CD4-positive, alpha-beta T cell (primary cell): ENCODE measurements around the gene SLC34A1. TPM values are rescaled to one million over a fixed set of nuclear protein-coding genes. Genes with fewer than 3 reads are reported as not detected.

ENCODE experiments used
- ATAC-seq: fragments of 200-7000 bp; cut with Tn5 transposase; one replicate; pipeline ENCODE4 v1.10.0; 2022; ENCODE audit warnings: mild to moderate bottlenecking; ENCODE audit not compliant: poor library complexity
- CTCF ChIA-PET: fragments of 350-600 bp; sonication (Branson Sonifier 250); formaldehyde crosslinking; loops from one replicate; lab custom pipeline; 2021; ENCODE audit warnings: antibody characterized with exemption, inconsistent platforms; lab: Charles Lee
- POLR2A ChIA-PET: fragments of 350-600 bp; sonication (Branson Sonifier 250); formaldehyde crosslinking; loops from one replicate; lab custom pipeline; 2021; ENCODE audit warnings: antibody characterized with exemption, inconsistent platforms; lab: Charles Lee
- DNase-seq, 14 experiments: peaks; one replicate each; pipeline ENCODE4 v3.0.0-alpha.2; 2013 to 2020; ENCODE audit warnings: mixed read lengths in 2 of 14
- H3K27ac ChIP-seq, 2 donors: one replicate each; pipeline versions ENCODE4 v1.5.1 to v1.7.0; 2013; ENCODE audit warnings: low read length in 2 of 2, low read depth in 1 of 2, mild to moderate bottlenecking in 1 of 2
- H3K27me3 ChIP-seq, 2 experiments: 1 replicate in 1 of 2; 2 replicates in 1 of 2; pipeline versions ENCODE4 v1.6.1 to v1.7.0; 2013; ENCODE audit warnings: low read length in 2 of 2, control low read depth in 1 of 2, mild to moderate bottlenecking in 1 of 2, moderate library complexity in 1 of 2; ENCODE audit not compliant: insufficient read depth in 2 of 2, control insufficient read depth in 1 of 2
- H3K36me3 ChIP-seq: one replicate; pipeline ENCODE4 v1.6.1; 2013; ENCODE audit warnings: low read length, control low read depth; ENCODE audit not compliant: insufficient read depth
- H3K4me1 ChIP-seq: one replicate; pipeline ENCODE4 v1.6.1; 2013; ENCODE audit warnings: low read length, control low read depth; ENCODE audit not compliant: insufficient read depth
- H3K4me3 ChIP-seq: one replicate; pipeline ENCODE4 v1.5.1; 2013; ENCODE audit warnings: mild to moderate bottlenecking, low read length, moderate library complexity
- H3K9me3 ChIP-seq, 2 experiments: 1 replicate in 1 of 2; 2 replicates in 1 of 2; pipeline versions ENCODE4 v1.6.1 to v1.7.0; 2013; ENCODE audit warnings: low read length in 2 of 2, mild to moderate bottlenecking in 2 of 2, control low read depth in 1 of 2, moderate library complexity in 1 of 2; ENCODE audit not compliant: control insufficient read depth in 1 of 2, insufficient read depth in 1 of 2
- H3K27ac Mint-ChIP-seq: one replicate; pipeline ENCODE4 v1.8.0; 2020; ENCODE audit warnings: mixed read lengths
- H3K27me3 Mint-ChIP-seq: one replicate; pipeline ENCODE4 v1.8.0; 2021; ENCODE audit warnings: mixed read lengths
- H3K36me3 Mint-ChIP-seq: one replicate; pipeline ENCODE4 v1.8.0; 2021; ENCODE audit warnings: low read depth, mixed read lengths
- H3K4me1 Mint-ChIP-seq: one replicate; pipeline ENCODE4 v1.8.0; 2021; ENCODE audit warnings: low read depth, mixed read lengths
- H3K4me3 Mint-ChIP-seq: one replicate; pipeline ENCODE4 v1.8.0; 2020; ENCODE audit warnings: mild to moderate bottlenecking, mixed read lengths
- H3K9me3 Mint-ChIP-seq: one replicate; pipeline ENCODE4 v1.8.0; 2020; ENCODE audit warnings: mixed read lengths
- intact Hi-C, 2 experiments: fragments of 100-400 bp; cut with DNase I in 1 of 2; cut with micrococcal nuclease in 1 of 2; formaldehyde crosslinking; loops; one replicate each; pipeline versions ENCODE4 v1.15.1 to v1.9.0; 2023 to 2025; cut with DNase I, micrococcal nuclease
- total RNA-seq, 174 experiments: library from RNA in 2 of 174; stranded (reverse) in 2 of 174; gene quantifications; one replicate each; pipeline ENCODE4 v1.2.3 and lab custom pipeline; 2021 to 2026
- TF ChIP-seq, protein P1 (sequence below): fragments of 200-600 bp; IDR thresholded peaks from one replicate; pipeline ENCODE4 v1.8.0; 2022; ENCODE audit warnings: antibody characterized with exemption, mild to moderate bottlenecking

The SLC34A1 gene
- total RNA-seq, 2 experiments from 2014 or later, result not detected

DNA sequence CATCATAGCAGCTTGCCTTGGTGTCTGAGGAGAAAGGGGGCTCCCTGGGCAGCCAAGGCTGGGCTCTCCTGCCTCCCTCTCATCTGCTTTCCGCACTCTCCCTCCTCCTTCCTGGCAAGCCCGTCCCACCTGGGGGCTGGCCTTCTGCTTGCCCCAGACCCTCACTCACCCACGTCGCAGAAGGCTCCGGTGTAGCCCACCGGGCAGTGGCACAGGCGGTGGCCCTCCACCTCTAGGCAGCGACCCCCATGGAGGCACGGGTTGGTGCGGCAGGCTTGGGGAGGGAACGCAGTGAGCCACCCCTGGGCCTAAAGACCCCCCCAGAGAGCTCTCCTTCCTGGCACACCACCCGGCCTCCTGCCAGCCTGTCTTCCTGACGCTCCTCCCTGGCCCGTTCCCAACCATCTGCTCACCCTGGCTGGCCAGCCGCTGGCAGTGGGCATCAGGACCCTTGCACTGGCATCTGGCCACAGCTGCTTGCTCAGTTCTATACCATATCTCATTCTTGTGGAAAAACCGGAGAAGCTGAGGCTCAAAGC, 20.5 kb downstream of the SLC34A1 start:
- no peaks in the 10 kb centered on the region for H3K36me3 ChIP-seq
- Mint-ChIP-seq H3K9me3 (no peaks in the 10 kb centered on the region), H3K27ac (no peak overlapping the region), H3K36me3 (no peaks in the 10 kb centered on the region), H3K4me3 (peak overlapping the region; percentile 78), H3K27me3 (no peaks in the 10 kb centered on the region), H3K4me1 (peaks cover 29% of the 10 kb centered on the region)
- ATAC-seq (no peak), DNase-seq (no peak)
- H3K9me3 ChIP-seq, result no peaks in the 10 kb centered on the region
- H3K27me3 ChIP-seq, result peaks cover 0 to 2% of the 10 kb centered on the region in 2 experiments
- intact Hi-C loops, result loop anchor here (1.0 to 2.0 kb wide), 4 partner anchors 20 to 50 kb away; partner anchors contain the start of gene GRK6 (in 1 of the 2)
- POLR2A ChIA-PET, result interaction anchor here (0.7 to 11.0 kb wide), 12 partner anchors 10 to 218 kb away, joined by 3 to 435 read pairs (median 10); partner anchors contain the start of genes GRK6, LMAN2 and PRR7
- no peak overlapping the region for H3K27ac ChIP-seq
- TF ChIP-seq, protein P1, sequence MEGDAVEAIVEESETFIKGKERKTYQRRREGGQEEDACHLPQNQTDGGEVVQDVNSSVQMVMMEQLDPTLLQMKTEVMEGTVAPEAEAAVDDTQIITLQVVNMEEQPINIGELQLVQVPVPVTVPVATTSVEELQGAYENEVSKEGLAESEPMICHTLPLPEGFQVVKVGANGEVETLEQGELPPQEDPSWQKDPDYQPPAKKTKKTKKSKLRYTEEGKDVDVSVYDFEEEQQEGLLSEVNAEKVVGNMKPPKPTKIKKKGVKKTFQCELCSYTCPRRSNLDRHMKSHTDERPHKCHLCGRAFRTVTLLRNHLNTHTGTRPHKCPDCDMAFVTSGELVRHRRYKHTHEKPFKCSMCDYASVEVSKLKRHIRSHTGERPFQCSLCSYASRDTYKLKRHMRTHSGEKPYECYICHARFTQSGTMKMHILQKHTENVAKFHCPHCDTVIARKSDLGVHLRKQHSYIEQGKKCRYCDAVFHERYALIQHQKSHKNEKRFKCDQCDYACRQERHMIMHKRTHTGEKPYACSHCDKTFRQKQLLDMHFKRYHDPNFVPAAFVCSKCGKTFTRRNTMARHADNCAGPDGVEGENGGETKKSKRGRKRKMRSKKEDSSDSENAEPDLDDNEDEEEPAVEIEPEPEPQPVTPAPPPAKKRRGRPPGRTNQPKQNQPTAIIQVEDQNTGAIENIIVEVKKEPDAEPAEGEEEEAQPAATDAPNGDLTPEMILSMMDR, result peak; percentile 6
- CTCF ChIA-PET, result interaction anchor here (0.7 to 9.7 kb wide), 27 partner anchors 10 to 291 kb away, joined by 3 to 352 read pairs (median 9); partner anchors contain the start of genes GRK6, PDLIM7, PRELID1 and PRR7
- peak overlapping the region; percentile 59 for H3K4me3 ChIP-seq
- peaks cover 41% of the 10 kb centered on the region for H3K4me1 ChIP-seq

GRCh38 chr5:177405312-177405711, 21.1 kb downstream of the SLC34A1 start:
- H3K27ac ChIP-seq, result no peak overlapping the region
- peaks cover 41% of the 10 kb centered on the region for H3K4me1 ChIP-seq
- intact Hi-C loops, result loop anchor here in 1 of 2 experiments (2.0 kb wide), 2 partner anchors 19 to 39 kb away; no protein-coding TSS in a partner anchor
- peaks cover 29% of the 10 kb centered on the region for H3K4me1 Mint-ChIP-seq
- peak in 1 of 14 experiments; percentile 38 for DNase-seq
- ChIA-PET POLR2A (interaction anchor here (0.9 to 11.0 kb wide), 6 partner anchors 9 to 52 kb away, joined by 3 to 435 read pairs (median 42); partner anchors contain the start of genes GRK6 and PRR7), CTCF (interaction anchor here (1.4 to 9.7 kb wide), 11 partner anchors 9 to 92 kb away, joined by 3 to 352 read pairs (median 16); partner anchors contain the start of genes GRK6, PDLIM7 and PRR7)
- no peak overlapping the region for H3K4me3 ChIP-seq
- H3K9me3 Mint-ChIP-seq, result no peaks in the 10 kb centered on the region
- peaks cover 0 to 2% of the 10 kb centered on the region in 2 experiments for H3K27me3 ChIP-seq
- TF ChIP-seq, protein P1, result no peak
- no peaks in the 10 kb centered on the region for H3K36me3 Mint-ChIP-seq
- no peak for ATAC-seq
- peak overlapping the region; percentile 78 for H3K4me3 Mint-ChIP-seq
- H3K27me3 Mint-ChIP-seq, result no peaks in the 10 kb centered on the region
- H3K9me3 ChIP-seq, result no peaks in the 10 kb centered on the region
- no peaks in the 10 kb centered on the region for H3K36me3 ChIP-seq
- H3K27ac Mint-ChIP-seq, result no peak overlapping the region

- peaks cover 0 to 2% of the 10 kb centered on the region in 2 experiments for H3K27me3 ChIP-seq
- intact Hi-C loops, result loop anchor here in 1 of 2 experiments (2.0 kb wide), 2 partner anchors 19 to 39 kb away; no protein-coding TSS in a partner anchor
- H3K27ac ChIP-seq, result no peak overlapping the region
- H3K27me3 Mint-ChIP-seq, result no peaks in the 10 kb centered on the region
- TF ChIP-seq, protein P1, result no peak
- H3K27ac Mint-ChIP-seq, result no peak overlapping the region
- no peaks in the 10 kb centered on the region for H3K9me3 ChIP-seq
- peaks cover 45% of the 10 kb centered on the region for H3K4me1 ChIP-seq
- no peaks in the 10 kb centered on the region for H3K36me3 ChIP-seq
- H3K9me3 Mint-ChIP-seq, result no peaks in the 10 kb centered on the region
- ChIA-PET POLR2A (interaction anchor here (6.4 to 11.0 kb wide), 3 partner anchors 16 to 44 kb away, joined by 72 to 435 read pairs (median 250); partner anchors contain the start of genes GRK6 and PRR7), CTCF (interaction anchor here (1.4 to 9.7 kb wide), 4 partner anchors 11 to 58 kb away, joined by 3 to 352 read pairs (median 73); partner anchors contain the start of gene PRR7)
- no peaks in the 10 kb centered on the region for H3K36me3 Mint-ChIP-seq
- peaks cover 34% of the 10 kb centered on the region for H3K4me1 Mint-ChIP-seq
- ATAC-seq (no peak), DNase-seq (peak in 3 of 14 experiments; percentile 38 to 63 (median 56))
- no peak overlapping the region for H3K4me3 ChIP-seq
- no peak overlapping the region for H3K4me3 Mint-ChIP-seq
Observed at GRCh38 chr5:177405805-177406204, 21.6 kb downstream of the SLC34A1 start.
